ENCODE data around the gene SLC29A4. TPM values are rescaled to one million over a fixed set of nuclear protein-coding genes. Genes with fewer than 3 reads are reported as not detected.
"Not testable (repeated sequence)": the region's sequence is repeated elsewhere in the genome, so short reads cannot be mapped to it uniquely, and the experiment has no call there.

The SLC29A4 gene
- total RNA-seq, 1 experiment from 2014 or later, result 43.1 TPM

GRCh38 chr7:5283421-5284303 is 919 bp downstream of the SLC29A4 start:
- Histone ChIP-seq H3K27ac (peak overlapping the region; percentile 15; the same call in 1 of the 2 replicates), H3K27me3 (no peaks in the 10 kb centered on the region), H3K9me3 (replicated peaks) (no peaks in the 10 kb centered on the region), H3K36me3 (no peaks in the 10 kb centered on the region), H3K4me3 (peak overlapping the region; percentile 66), H3K4me1 (peaks cover 4% of the 10 kb centered on the region; the same call in 1 of the 2 replicates)
- peak; percentile 54 to 60 for DNase-seq

- H3K27ac ChIP-seq, result peak overlapping the region; percentile 15; the same call in 1 of the 2 replicates
- peak overlapping the region; percentile 66 for H3K4me3 ChIP-seq
- H3K9me3 ChIP-seq (replicated peaks), result no peaks in the 10 kb centered on the region
- no peaks in the 10 kb centered on the region for H3K27me3 ChIP-seq
- peak; percentile 91 to 96 for DNase-seq
- H3K4me1 ChIP-seq, result peaks cover 4% of the 10 kb centered on the region; the same call in 1 of the 2 replicates
- no peaks in the 10 kb centered on the region for H3K36me3 ChIP-seq
These were observed 1.9 kb downstream of the SLC29A4 start for GRCh38 chr7:5284304-5285281.

DNA sequence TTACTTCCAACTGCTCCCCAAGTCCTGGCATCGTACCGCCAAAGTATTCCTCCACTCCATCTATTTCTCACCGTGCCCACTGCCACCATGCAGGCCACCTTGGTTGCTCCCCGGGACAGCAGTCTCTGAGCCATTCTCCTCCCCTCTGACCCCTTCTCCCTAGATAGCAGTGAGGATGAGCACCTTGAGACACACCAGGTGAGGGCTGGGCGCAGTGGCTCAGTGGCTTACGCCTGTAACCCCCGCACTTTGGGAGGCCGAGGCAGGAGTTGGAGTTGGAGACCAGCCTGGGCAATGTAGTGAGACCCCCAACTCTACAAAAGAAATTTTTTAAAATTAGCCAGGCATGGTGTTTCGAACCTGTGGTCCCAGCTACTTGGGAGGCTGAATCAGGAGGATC is 4.2 kb downstream of the SLC29A4 start:
- no peaks in the 10 kb centered on the region for H3K9me3 ChIP-seq (replicated peaks)
- no peaks in the 10 kb centered on the region for H3K27me3 ChIP-seq
- peaks cover 4% of the 10 kb centered on the region; the same call in 1 of the 2 replicates for H3K4me1 ChIP-seq
- H3K4me3 ChIP-seq, result no peak overlapping the region
- DNase-seq, result no peak
- no peak overlapping the region for H3K27ac ChIP-seq
- no peaks in the 10 kb centered on the region for H3K36me3 ChIP-seq

DNA sequence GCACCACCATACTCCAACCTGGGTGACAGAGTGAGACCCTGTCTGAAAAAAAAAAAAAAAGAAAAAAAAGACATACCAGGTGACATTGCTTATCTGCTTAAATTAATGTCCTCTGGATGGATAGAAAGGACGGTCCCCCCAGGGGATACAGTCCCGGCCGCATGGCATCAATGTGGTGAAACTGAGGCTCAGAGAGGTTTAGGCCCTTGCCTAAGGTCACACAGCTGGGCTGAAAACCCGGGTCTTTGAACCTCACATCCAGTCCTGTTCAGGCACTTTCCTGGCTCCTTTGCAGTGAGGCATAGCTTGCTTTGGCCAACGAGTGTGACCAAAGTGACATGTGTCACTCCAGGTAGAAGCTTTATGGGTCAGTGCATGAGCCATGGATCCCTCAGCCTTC is 4.6 kb downstream of the SLC29A4 start:
- H3K4me1 ChIP-seq; H3K27me3 ChIP-seq; H3K9me3 ChIP-seq (replicated peaks); H3K36me3 ChIP-seq; H3K4me3 ChIP-seq; H3K27ac ChIP-seq; DNase-seq: not testable (repeated sequence)

- no peak overlapping the region for H3K4me3 ChIP-seq
- H3K9me3 ChIP-seq (replicated peaks), result no peaks in the 10 kb centered on the region
- H3K27me3 ChIP-seq, result no peaks in the 10 kb centered on the region
- H3K4me1 ChIP-seq, result peaks cover 4% of the 10 kb centered on the region; the same call in 1 of the 2 replicates
- DNase-seq, result no peak
- H3K36me3 ChIP-seq, result no peaks in the 10 kb centered on the region
- H3K27ac ChIP-seq, result no peak overlapping the region
These were observed 5.1 kb downstream of the SLC29A4 start for GRCh38 chr7:5287802-5288201.

- H3K27me3 ChIP-seq; H3K4me1 ChIP-seq; H3K9me3 ChIP-seq (replicated peaks); H3K27ac ChIP-seq; H3K36me3 ChIP-seq; H3K4me3 ChIP-seq; DNase-seq: not testable (repeated sequence)
These were observed 5.8 kb downstream of the SLC29A4 start for GRCh38 chr7:5288560-5288959.

DNA sequence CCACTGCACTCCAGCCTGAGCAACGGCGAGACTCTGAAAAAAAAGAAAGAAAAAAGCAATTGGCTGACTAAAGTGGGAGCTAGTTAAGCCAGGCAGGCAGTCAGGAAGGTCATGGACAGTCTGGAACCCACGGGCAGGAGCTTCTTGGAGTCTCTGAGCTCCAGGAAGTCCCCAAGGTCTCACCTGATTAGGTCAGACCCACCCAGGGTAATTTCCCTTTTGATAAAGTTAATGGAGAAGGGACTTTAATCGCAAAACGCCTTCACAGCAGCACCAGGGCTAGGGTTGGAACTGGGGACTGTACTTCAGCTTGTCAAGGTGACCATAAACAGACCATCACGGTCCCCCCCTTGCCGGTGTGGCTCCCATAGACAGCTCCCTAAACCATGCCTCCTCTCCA is 6.6 kb downstream of the SLC29A4 start:
- Histone ChIP-seq H3K4me3 (no peak overlapping the region), H3K27me3 (no peaks in the 10 kb centered on the region), H3K4me1 (peaks cover 2% of the 10 kb centered on the region; the same call in 1 of the 2 replicates), H3K27ac (no peak overlapping the region), H3K9me3 (replicated peaks) (no peaks in the 10 kb centered on the region), H3K36me3 (peaks cover 7% of the 10 kb centered on the region; the same call in 1 of the 2 replicates)
- no peak for DNase-seq

- H3K4me3 ChIP-seq, result no peak overlapping the region
- no peak for DNase-seq
- H3K9me3 ChIP-seq (replicated peaks), result no peaks in the 10 kb centered on the region
- peaks cover 15% of the 10 kb centered on the region; the same call in 1 of the 2 replicates for H3K36me3 ChIP-seq
- H3K27me3 ChIP-seq, result no peaks in the 10 kb centered on the region
- H3K4me1 ChIP-seq, result no peaks in the 10 kb centered on the region
- no peak overlapping the region for H3K27ac ChIP-seq
These were observed 8.6 kb downstream of the SLC29A4 start for GRCh38 chr7:5291301-5291700.

DNA sequence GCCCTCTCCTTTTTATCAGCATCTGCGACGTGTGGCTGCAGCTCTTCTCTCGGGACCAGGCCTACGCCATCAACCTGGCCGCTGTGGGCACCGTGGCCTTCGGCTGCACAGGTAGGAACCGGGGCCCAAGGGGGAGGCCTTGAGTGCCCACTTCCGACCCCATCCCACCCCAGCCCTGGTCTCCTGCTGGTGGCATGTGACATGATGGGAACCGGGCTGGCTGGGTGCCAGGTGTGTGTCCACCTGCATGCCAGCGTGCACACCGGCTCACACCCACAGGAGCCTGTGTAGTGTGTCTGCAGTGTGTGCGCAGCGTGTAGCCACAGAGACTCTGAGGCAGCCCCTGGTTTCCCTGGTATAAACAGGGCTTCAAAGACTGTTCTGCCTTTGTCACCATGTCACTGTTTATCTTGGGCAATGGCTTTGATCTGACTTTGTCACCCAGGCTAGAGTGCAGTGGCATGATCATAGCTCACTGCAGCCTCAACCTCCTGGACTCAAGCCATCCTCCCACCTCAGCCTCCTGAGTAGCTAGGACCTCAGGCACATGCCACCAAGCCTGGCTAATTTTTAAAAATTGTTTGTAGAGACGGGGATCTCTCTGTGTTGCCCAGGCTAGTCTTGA is 9.1 kb downstream of the SLC29A4 start:
- H3K4me1 ChIP-seq; H3K4me3 ChIP-seq; H3K27ac ChIP-seq; DNase-seq; H3K27me3 ChIP-seq; H3K9me3 ChIP-seq (replicated peaks): not testable (repeated sequence)
- H3K36me3 ChIP-seq, result peaks cover 15% of the 10 kb centered on the region; the same call in 1 of the 2 replicates

- no peak for DNase-seq
- H3K4me1 ChIP-seq, result no peaks in the 10 kb centered on the region
- H3K9me3 ChIP-seq (replicated peaks), result no peaks in the 10 kb centered on the region
- no peak overlapping the region for H3K27ac ChIP-seq
- no peak overlapping the region for H3K4me3 ChIP-seq
- H3K27me3 ChIP-seq, result no peaks in the 10 kb centered on the region
- H3K36me3 ChIP-seq, result peaks cover 15% of the 10 kb centered on the region; the same call in 1 of the 2 replicates
These were observed 11.6 kb downstream of the SLC29A4 start for GRCh38 chr7:5294169-5294987.

GRCh38 chr7:5295039-5296014 is 12.6 kb downstream of the SLC29A4 start:
- Histone ChIP-seq H3K9me3 (replicated peaks) (no peaks in the 10 kb centered on the region), H3K27ac (no peak overlapping the region), H3K4me1 (no peaks in the 10 kb centered on the region), H3K4me3 (no peak overlapping the region), H3K27me3 (no peaks in the 10 kb centered on the region), H3K36me3 (peaks cover 15% of the 10 kb centered on the region; the same call in 1 of the 2 replicates)
- no peak for DNase-seq

GRCh38 chr7:5296015-5296610 is 13.4 kb downstream of the SLC29A4 start:
- no peak overlapping the region for H3K4me3 ChIP-seq
- no peaks in the 10 kb centered on the region for H3K4me1 ChIP-seq
- H3K9me3 ChIP-seq (replicated peaks), result no peaks in the 10 kb centered on the region
- no peaks in the 10 kb centered on the region for H3K27me3 ChIP-seq
- H3K27ac ChIP-seq, result no peak overlapping the region
- peaks cover 15% of the 10 kb centered on the region; the same call in 1 of the 2 replicates for H3K36me3 ChIP-seq
- DNase-seq, result no peak

Measured in SJCRH30 (cell line).